Sigmoid colon (tissue), 7 donors: ENCODE measurements around the gene TSACC. TPM values are rescaled to one million over a fixed set of nuclear protein-coding genes. Genes with fewer than 3 reads are reported as not detected.

Experiments
- DNase-seq: peaks from one replicate; pipeline ENCODE4 v3.0.0-alpha.2; 2019
- H3K27ac ChIP-seq, 4 donors: fragments of 200-600 bp; sonication (generic); one replicate each; pipeline ENCODE4 v1.5.1; 2016 to 2019; ENCODE audit warnings: mild to moderate bottlenecking in 1 of 4
- H3K27me3 ChIP-seq, 3 donors: fragments of 200-600 bp; sonication (generic); one replicate each; pipeline ENCODE4 v1.5.1; 2019; ENCODE audit warnings: mild to moderate bottlenecking in 1 of 3
- H3K36me3 ChIP-seq, 4 donors: fragments of 200-600 bp; sonication (generic); one replicate each; pipeline ENCODE4 v1.5.1; 2016 to 2019
- H3K4me1 ChIP-seq, 4 donors: fragments of 200-600 bp; sonication (generic); one replicate each; pipeline ENCODE4 v1.5.1; 2017 to 2019
- H3K4me3 ChIP-seq, 4 donors: fragments of 200-600 bp; sonication (generic); one replicate each; pipeline ENCODE4 v1.5.1; 2017 to 2019; ENCODE audit warnings: mild to moderate bottlenecking in 2 of 4, moderate library complexity in 1 of 4
- H3K9me3 ChIP-seq, 4 donors: fragments of 200-600 bp in 3 of 4; sonication (generic) in 3 of 4; one replicate each; pipeline versions ENCODE4 v1.5.1 to v1.6.1; 2013 to 2019
- EP300 ChIP-seq, 4 donors: sonication (generic); formaldehyde crosslinking; IDR thresholded peaks; one replicate each; pipeline ENCODE4 v1.6.1; 2017; ENCODE audit warnings: antibody characterized with exemption in 4 of 4
- POLR2A ChIP-seq, 2 donors: fragments of 450-650 bp; IDR thresholded peaks; one replicate each; pipeline ENCODE4 v1.6.1; 2016; ENCODE audit warnings: antibody characterized with exemption in 2 of 2, mild to moderate bottlenecking in 2 of 2, moderate library complexity in 2 of 2
- POLR2AphosphoS5 ChIP-seq, 4 donors: sonication (generic); formaldehyde crosslinking; IDR thresholded peaks; one replicate each; pipeline ENCODE4 v1.6.1; 2017; ENCODE audit warnings: antibody characterized with exemption in 4 of 4
- whole genome bisulfite sequencing, 2 donors: extraction: QIAGEN DNeasy Blood & Tissue Kit; methylation state at CpG; one replicate each; pipeline ENCODE4 v1.1.7; 2013; 5-methylcytosine and 5-hydroxymethylcytosine counted together
- intact Hi-C: fragments of 100-400 bp; cut with DNase I; formaldehyde crosslinking; loops from one replicate; pipeline ENCODE4 v1.15.1; 2023
- polyA plus RNA-seq, 3 donors: library from polyadenylated mRNA; stranded (reverse); fragments of 200-250 nt; gene quantifications; one replicate each; pipeline ENCODE4 v1.2.3, GENCODE V29; 2013
- total RNA-seq, 4 donors: library from RNA; depleted of rRNA; stranded (reverse); fragments of >200 nt; gene quantifications; one replicate each; pipeline ENCODE4 v1.1.0, GENCODE V29; 2016
- TF ChIP-seq, protein P1 (sequence below), 4 experiments: fragments of 450-650 bp in 3 of 4; fragments of 200-600 bp in 1 of 4; IDR thresholded peaks; one replicate each; pipeline ENCODE4 v1.5.1; 2016 to 2019; ENCODE audit warnings: antibody characterized with exemption in 4 of 4, mild to moderate bottlenecking in 3 of 4, moderate library complexity in 2 of 4
- donor health status: healthy with polysubstance abuse.
- donor health status: Bipolar disorder and iron deficiency.
- donor health status: healthy.

The TSACC gene
- total and polyA plus RNA-seq, 7 donors = 0.48 to 1.1 TPM; not detected in 5

DNA sequence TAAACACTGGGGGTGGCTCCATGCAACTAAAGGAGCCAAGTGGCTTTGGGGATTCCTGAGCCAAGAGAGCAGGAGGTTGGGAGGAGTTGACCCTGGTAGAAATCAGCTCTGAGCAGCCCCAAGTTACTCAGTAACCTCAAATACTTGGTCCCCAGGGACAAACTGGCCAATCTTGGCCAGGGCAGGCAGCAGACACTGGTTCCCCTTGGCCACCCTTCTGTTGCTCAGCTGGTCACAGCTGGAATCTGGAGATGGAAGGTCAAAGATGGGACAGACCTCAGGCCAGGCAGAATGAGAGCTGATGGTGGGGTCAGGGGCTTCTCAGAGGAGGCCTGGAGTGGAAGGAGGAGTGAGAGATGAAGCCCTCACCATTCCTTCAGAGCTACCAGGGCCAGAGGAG lies 27.4 kb downstream of the TSACC start:
- no peak for DNase-seq
- intact Hi-C loops = no loop called here

DNA sequence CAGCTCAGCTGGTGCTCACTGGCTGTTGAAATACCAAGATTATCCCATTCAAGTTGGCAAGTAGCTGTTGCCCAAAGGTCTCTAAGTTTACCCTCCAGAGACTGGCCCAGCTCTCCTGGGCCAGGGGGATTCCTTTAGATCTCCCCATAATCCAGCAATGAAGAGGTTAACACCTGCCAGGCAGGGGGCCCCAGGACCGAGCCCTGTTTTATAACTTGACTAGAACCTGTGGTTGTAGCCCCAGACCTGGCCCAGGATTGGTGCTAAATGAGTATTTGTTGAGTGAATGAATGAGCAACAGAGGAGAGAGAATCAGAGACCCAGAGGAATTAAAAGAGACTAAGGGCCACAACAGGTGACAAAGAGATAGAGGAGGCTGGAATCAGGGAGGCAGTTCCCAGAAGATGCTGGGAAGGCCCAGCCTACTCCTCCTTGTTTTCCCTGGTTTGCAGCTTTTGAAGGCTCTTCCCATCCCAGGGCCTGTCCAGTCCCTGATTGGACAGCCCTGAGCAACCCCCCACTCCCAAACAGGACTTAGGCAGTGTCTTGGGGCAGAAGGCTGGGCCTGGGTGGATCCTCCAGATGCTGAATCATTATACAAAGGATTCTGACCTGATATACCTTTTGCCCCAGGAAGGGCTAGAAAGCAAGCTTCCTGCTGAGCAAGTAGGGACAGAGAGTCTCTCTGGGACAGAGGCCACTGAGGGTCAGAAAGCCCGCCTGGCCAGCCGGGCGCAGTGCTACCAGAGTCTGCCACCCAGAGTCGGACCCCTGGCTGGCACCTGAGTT lies 28.2 kb downstream of the TSACC start:
- H3K4me1 ChIP-seq = peaks cover 0 to 10% (median 6%) of the 10 kb centered on the region in 4 donors
- DNase-seq = no peak
- H3K4me3 ChIP-seq = no peak overlapping the region
- no peak overlapping the region for H3K27ac ChIP-seq
- 78 to 87% methylated on average over 5 of the region's 5 CpGs for WGBS, 2 donors
- TF ChIP-seq POLR2A (IDR thresholded peaks at IDR 0.05) (no peak), EP300 (IDR thresholded peaks at IDR 0.05) (no peak), POLR2AphosphoS5 (IDR thresholded peaks at IDR 0.05) (no peak)
- TF ChIP-seq, protein P1, sequence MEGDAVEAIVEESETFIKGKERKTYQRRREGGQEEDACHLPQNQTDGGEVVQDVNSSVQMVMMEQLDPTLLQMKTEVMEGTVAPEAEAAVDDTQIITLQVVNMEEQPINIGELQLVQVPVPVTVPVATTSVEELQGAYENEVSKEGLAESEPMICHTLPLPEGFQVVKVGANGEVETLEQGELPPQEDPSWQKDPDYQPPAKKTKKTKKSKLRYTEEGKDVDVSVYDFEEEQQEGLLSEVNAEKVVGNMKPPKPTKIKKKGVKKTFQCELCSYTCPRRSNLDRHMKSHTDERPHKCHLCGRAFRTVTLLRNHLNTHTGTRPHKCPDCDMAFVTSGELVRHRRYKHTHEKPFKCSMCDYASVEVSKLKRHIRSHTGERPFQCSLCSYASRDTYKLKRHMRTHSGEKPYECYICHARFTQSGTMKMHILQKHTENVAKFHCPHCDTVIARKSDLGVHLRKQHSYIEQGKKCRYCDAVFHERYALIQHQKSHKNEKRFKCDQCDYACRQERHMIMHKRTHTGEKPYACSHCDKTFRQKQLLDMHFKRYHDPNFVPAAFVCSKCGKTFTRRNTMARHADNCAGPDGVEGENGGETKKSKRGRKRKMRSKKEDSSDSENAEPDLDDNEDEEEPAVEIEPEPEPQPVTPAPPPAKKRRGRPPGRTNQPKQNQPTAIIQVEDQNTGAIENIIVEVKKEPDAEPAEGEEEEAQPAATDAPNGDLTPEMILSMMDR (IDR thresholded peaks at IDR 0.05) = no peak
- H3K36me3 ChIP-seq = no peaks in the 10 kb centered on the region
- H3K27me3 ChIP-seq = peaks cover 8 to 64% (median 19%) of the 10 kb centered on the region in 3 donors
- H3K9me3 ChIP-seq = no peaks in the 10 kb centered on the region
- intact Hi-C loops = no loop called here

More for the DNA sequence above, 27.4 kb downstream of the TSACC start:
- H3K27me3 ChIP-seq = peaks cover 8 to 61% (median 19%) of the 10 kb centered on the region in 3 donors
- no peak overlapping the region for H3K4me3 ChIP-seq
- H3K36me3 ChIP-seq = no peaks in the 10 kb centered on the region
- no peak overlapping the region for H3K27ac ChIP-seq
- no peak for TF ChIP-seq POLR2A (IDR thresholded peaks at IDR 0.05)
- no peak for TF ChIP-seq EP300 (IDR thresholded peaks at IDR 0.05)
- TF ChIP-seq, protein P1 (IDR thresholded peaks at IDR 0.05) = no peak
- TF ChIP-seq POLR2AphosphoS5 (IDR thresholded peaks at IDR 0.05) = no peak
- peaks cover 0 to 10% (median 6%) of the 10 kb centered on the region in 4 donors for H3K4me1 ChIP-seq
- H3K9me3 ChIP-seq = no peaks in the 10 kb centered on the region

DNA sequence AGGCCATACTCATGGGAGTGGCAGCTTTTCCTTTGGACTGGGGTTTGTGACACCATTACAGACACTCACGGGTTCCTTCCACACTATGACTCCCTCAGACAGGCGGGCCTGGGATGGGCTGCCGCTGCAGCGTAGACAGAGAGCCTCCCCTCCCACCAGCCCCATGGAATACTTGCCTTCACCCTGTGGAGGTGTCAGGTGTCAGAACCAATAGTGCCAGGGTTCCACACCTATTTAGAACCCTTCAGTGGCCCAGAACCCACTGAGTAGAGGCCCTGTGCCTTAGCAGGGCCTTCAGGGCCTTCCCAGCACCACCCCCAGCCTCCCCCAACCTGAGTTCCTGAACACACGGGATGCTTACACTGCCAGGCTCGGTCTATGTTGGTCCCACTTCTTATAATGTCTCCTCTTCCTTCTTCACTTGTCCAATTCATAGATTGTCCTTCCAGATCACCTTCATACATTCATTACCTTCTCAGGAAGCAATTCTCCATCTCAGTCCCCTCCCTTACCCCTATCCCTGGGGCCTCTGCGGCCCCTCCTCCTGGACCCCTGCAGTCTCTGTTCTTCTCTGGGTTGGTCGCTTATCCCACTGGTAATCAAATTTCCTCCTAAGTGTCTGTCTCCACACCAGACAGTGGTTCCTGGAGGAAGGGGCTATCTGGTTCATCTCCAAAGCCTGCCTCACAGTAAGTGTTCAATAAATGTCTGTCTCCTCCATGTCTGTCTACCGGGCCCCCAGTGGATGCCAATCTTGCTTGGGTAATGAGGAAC lies 29.2 kb downstream of the TSACC start:
- Histone ChIP-seq H3K4me1 (peaks cover 0 to 10% (median 6%) of the 10 kb centered on the region in 4 donors), H3K27me3 (peaks cover 8 to 69% (median 19%) of the 10 kb centered on the region in 3 donors), H3K9me3 (no peaks in the 10 kb centered on the region), H3K36me3 (no peaks in the 10 kb centered on the region), H3K4me3 (no peak overlapping the region), H3K27ac (no peak overlapping the region)
- DNase-seq = no peak
- 85 to 86% methylated on average over 9 of the region's 9 CpGs for WGBS, 2 donors
- intact Hi-C loops = no loop called here
- TF ChIP-seq EP300 (IDR thresholded peaks at IDR 0.05) (no peak), POLR2A (IDR thresholded peaks at IDR 0.05) (no peak), POLR2AphosphoS5 (IDR thresholded peaks at IDR 0.05) (no peak)

DNA sequence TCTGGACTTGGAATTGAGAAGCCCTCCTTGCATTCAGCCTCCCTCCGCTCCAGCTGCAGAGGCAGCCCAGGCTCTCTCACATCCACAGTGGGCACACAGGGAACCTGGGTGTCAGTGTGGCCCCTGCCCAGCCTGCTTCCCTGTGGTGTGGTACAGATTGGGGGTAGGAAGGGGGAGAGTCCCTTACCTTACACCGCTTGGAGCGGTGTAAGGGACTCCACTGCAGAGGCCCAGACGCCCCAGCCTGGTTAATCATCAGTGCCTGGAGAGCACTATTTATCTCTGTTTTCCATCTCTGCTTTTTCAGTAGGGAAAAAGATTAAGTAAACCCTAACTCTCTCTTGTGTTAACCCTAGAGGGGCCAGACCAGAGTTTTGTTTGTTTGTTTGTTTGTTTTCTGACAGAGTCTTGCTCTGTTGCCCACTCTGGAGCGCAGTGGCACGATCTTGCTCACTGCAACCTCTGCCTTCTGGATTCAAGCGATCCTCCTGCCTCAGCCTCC lies 29.9 kb downstream of the TSACC start:
- Histone ChIP-seq H3K4me1 (peaks cover 0 to 10% (median 6%) of the 10 kb centered on the region in 4 donors), H3K27me3 (peaks cover 8 to 75% (median 19%) of the 10 kb centered on the region in 3 donors), H3K27ac (no peak overlapping the region), H3K36me3 (no peaks in the 10 kb centered on the region), H3K9me3 (no peaks in the 10 kb centered on the region), H3K4me3 (no peak overlapping the region)
- TF ChIP-seq POLR2A (IDR thresholded peaks at IDR 0.05) = no peak
- TF ChIP-seq EP300 (IDR thresholded peaks at IDR 0.05) = no peak
- TF ChIP-seq, protein P1 (IDR thresholded peaks at IDR 0.05) = no peak
- TF ChIP-seq POLR2AphosphoS5 (IDR thresholded peaks at IDR 0.05) = no peak
- WGBS, 2 donors = 83 to 89% methylated on average over 7 of the region's 7 CpGs
- intact Hi-C loops = no loop called here
- DNase-seq = no peak
